GM12892 (cell line): Measurements from ENCODE around the gene AMH.

Source experiments
- DNase-seq: peaks from one replicate; pipeline ENCODE4 v3.0.0; 2011; ENCODE audit not compliant: insufficient read length
- FAIRE-seq: peaks from 2 replicates; lab custom pipeline; 2011; peaks lifted over from hg19 to GRCh38; lab: Jason Lieb, UNC
- POLR2A ChIP-seq: IDR thresholded peaks from 2 replicates; pipeline ENCODE4 v1.6.1; 2011; ENCODE audit warnings: low read depth, low read length, control low read depth
- POLR2AphosphoS5 ChIP-seq: IDR thresholded peaks from 2 replicates; pipeline ENCODE4 v1.6.1; 2011; ENCODE audit warnings: low read depth, low read length, control low read depth
- TAF1 ChIP-seq: IDR thresholded peaks from 2 replicates; pipeline ENCODE4 v1.6.1; 2011; ENCODE audit warnings: low read depth, mild to moderate bottlenecking, control low read depth, low read length, borderline replicate concordance

The AMH gene

DNA sequence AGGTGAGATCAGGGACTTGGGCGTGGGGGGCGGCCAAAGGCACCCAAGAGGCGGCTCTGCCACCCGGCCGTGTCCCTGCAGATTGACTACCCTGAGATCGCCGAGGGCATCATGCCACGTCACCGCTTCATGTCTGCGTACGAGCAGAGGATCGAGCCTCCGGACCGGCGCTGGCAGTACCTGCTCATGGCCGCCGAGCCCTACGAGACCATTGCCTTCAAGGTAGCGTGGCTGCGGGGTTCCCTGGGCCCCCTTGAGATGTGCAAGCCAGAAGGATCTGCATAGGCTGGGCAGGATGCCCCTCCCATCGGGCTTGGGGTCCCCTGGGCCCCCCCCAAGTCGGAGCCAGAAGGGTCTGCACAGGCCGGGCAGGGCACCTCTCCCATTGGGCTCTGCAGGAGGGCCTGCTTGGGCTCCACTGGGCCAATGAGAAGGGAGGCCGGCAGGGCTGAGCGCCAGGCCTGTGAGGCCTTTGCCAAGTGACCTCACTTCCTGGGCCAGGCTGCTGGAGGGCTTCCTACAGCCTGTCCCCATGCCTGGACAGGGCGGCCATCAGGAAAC lies 2.2 kb upstream of the AMH start:
- DNase-seq: no peak
- TF ChIP-seq POLR2AphosphoS5: no peak
- no peak for FAIRE-seq

GRCh38 chr19:2247433-2248101 lies 1.6 kb upstream of the AMH start:
- FAIRE-seq (no peak), DNase-seq (no peak)
- TF ChIP-seq TAF1 (no peak), POLR2A (no peak), POLR2AphosphoS5 (no peak)

DNA sequence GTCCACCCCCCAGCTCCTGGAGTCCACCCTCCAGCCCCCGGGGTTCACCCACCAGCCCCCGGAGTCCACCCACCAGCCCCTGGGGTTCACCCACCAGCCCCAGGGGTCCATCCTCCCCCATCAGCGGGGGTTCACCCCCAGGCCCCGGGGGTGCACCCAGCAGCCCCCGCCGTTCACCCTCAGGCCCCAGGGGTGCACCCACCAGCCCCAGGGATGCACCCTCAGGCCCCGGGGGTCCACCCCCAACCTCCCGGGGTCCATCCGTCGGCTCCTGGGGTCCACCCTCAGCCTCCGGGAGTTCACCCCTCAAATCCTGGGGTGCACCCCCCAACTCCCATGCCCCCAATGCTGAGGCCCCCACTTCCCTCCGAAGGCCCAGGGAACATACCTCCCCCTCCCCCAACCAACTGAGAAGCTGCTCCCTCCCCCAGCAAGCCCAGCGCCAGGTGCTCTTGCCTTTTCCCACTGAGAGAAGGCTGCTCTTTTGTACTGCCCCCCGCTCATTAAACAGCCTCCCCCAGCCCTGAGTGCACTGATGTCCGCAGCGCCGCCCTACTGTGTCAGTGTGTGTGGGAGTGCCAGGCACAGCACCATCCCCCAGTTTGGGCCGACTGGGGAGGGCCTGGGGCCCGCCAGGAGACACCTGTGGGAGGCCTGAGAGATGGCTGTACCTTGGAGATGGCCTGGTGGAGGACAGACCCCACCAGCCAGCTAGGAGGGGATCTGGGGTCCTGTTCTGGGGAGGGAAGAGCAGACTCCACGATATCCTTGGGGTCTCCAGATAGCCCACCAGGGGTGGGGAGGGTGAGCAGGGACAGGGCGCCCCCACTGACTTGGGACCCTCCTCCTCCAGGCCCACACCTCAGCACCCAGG lies 750 bp upstream of the AMH start:
- no peak for FAIRE-seq
- no peak for DNase-seq
- TF ChIP-seq TAF1 (no peak), POLR2A (no peak), POLR2AphosphoS5 (no peak)

DNA sequence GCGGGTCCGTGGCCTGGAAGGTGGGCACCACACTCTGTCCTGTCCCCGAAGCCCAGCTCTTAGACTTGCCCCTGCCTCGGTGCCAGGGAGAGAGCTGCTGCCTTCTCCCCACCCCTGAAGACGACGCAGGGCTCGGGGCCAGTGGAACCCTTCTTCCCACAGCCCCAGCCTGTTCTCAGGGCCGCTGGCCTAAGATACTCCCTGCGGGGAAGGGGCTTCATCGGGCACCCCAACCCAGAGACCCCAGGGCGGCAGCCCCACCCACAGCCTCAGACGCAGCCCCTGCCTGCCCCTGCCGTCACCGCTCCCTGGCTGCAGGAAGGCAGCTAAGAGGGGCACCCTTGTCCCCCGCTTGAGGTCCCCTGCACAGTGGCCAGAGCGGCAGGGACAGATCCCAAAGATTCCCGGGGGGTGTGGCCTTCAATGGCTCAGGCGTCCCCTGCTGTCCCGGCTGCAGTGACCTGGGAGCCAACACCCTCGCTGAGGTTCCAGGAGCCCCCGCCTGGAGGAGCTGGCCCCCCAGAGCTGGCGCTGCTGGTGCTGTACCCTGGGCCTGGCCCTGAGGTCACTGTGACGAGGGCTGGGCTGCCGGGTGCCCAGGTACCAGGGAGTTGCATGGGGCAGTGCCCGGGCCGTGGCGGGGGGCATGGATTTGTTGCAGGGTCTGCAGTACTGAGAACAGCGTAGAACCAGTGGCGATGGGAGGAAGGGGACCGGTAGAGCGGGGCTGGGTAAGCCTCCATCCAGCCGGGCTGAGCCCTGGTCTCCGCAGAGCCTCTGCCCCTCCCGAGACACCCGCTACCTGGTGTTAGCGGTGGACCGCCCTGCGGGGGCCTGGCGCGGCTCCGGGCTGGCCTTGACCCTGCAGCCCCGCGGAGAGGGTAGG lies 1.0 kb downstream of the AMH start:
- no peak for DNase-seq
- TF ChIP-seq TAF1: no peak
- TF ChIP-seq POLR2AphosphoS5: peak; percentile 8; the same call in 1 of the 2 replicates
- no peak for FAIRE-seq

- DNase-seq: no peak
- no peak for FAIRE-seq
- TF ChIP-seq POLR2A (no peak), TAF1 (no peak), POLR2AphosphoS5 (no peak)
Observed at GRCh38 chr19:2250766-2251105, 1.6 kb downstream of the AMH start.

- FAIRE-seq (no peak), DNase-seq (no peak)
- TF ChIP-seq TAF1: no peak
- no peak for TF ChIP-seq POLR2A
- no peak for TF ChIP-seq POLR2AphosphoS5
Observed at GRCh38 chr19:2251106-2252054, 2.3 kb downstream of the AMH start.

DNA sequence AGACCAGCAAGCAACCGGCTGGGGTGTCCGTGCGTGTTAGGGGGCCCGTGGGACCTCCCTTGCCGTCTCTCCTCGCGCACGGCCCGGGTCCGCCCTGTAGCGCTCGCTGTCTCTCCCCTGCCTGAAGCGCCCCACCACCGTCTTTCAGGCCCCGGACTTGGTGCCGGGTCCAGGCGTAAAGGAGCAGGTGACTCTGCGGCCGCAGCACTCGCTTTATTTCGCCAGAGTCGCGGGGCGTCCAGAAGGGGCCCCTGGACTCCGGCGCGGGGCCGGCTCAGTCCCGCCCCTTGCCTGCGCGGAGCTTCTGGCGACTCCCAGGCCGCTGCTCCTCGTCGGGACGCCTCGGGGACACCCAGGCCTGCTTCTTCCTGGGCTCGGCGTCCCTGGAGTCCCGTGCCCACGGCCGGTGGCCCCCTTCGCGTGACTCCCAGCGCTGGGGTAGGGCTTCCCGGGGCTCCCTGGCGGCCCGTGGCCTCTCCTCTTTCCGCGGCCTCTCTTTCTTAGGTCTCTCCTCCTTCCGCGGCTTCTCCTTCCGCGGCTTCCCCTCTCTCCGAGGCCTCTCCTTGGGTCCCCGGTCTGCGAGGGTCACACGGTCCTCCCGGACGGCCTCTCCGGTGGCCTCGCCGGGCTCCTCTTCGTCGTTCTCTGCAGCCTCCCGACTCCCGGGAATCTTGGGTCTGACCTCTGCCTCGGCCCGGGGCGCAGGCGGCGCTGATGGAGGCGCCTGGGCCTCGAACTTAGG lies 3.1 kb downstream of the AMH start:
- DNase-seq: no peak
- no peak for TF ChIP-seq POLR2AphosphoS5
- no peak for TF ChIP-seq POLR2A
- TF ChIP-seq TAF1: no peak
- FAIRE-seq: no peak

- TF ChIP-seq POLR2AphosphoS5 (no peak), TAF1 (no peak), POLR2A (no peak)
- DNase-seq (no peak), FAIRE-seq (no peak)
Observed at GRCh38 chr19:2252797-2253105, 3.6 kb downstream of the AMH start.

DNA sequence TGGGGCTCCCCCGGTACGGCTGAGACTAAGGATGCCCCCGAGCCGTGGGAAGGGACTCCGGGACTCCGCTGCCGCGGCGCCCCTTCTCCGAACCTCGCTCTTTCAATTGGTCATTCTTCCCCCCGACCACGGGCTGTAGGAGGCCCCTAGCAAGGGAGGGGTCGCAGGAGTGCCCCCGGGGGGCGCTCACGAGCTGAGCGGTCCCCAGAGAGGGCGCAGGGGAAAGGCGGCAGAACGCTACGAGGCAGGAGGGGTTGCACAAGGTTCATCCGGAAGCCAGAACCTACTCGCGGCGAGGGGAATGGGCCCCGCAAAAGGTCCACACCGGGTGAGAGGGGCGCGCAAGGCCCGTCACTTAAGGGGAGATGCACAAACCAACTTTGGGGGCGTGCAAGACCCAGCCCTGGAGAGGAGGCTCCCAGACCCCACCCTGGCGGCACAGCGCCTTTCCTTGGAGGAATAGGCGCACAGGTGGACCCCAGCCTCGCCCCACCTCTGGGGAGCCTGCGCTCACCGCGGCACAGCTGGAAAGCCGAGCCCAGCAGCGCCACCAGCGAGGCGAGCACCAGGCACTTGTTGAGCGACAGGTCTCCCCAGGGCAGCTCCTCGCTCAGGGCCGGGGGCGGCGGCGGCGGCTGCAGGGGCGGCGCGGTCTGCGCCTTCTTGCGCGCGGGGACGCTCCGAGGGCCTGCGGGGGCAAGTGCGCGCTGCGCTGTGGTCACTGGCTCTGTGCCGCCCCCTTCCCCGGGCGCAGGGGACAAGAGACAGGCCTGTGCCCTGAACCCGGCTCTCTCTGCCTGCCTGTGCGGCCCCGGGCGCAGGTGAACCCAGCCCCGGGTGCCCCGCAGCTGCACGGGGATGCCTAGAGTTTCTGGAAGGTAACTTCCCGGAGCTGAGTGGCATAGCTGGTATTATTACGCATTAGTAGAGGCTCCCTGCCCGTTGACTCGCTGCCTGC lies 4.3 kb downstream of the AMH start:
- FAIRE-seq (no peak), DNase-seq (no peak)
- TF ChIP-seq TAF1: no peak
- no peak for TF ChIP-seq POLR2AphosphoS5
- TF ChIP-seq POLR2A: no peak
